OCI-LY1 (cell line): ENCODE data around the gene UBIAD1.

ENCODE experiments used
- H2AFZ ChIP-seq: fragments of 200-600 bp; sonication (generic), shearing (Covaris generic); 2 replicates; pipeline ENCODE4 v1.6.0; 2014; ENCODE audit warnings: antibody characterized with exemption, mild to moderate bottlenecking, low read length
- H3F3A ChIP-seq: fragments of 200-600 bp; sonication (generic), shearing (Covaris generic); 2 replicates; pipeline ENCODE4 v1.6.0; 2014; ENCODE audit warnings: mild to moderate bottlenecking, antibody characterized with exemption, low read length, moderate library complexity; ENCODE audit not compliant: insufficient read depth
- H3K27ac ChIP-seq: fragments of 200-600 bp; sonication (generic); 2 replicates; pipeline ENCODE4 v1.5.1; 2014; ENCODE audit warnings: low read length, mixed run types, mild to moderate bottlenecking, low read depth; ENCODE audit not compliant: poor library complexity, severe bottlenecking
- H3K27me3 ChIP-seq: fragments of 200-600 bp; sonication (generic); 2 replicates; pipeline ENCODE4 v1.6.0; 2014; ENCODE audit warnings: antibody characterized with exemption, mild to moderate bottlenecking, low read length, moderate library complexity; ENCODE audit not compliant: insufficient read depth
- H3K36me3 ChIP-seq: fragments of 200-600 bp; sonication (generic); 2 replicates; pipeline ENCODE4 v1.6.1; 2014; ENCODE audit warnings: mild to moderate bottlenecking, antibody characterized with exemption, low read length, moderate library complexity, mixed read lengths; ENCODE audit not compliant: insufficient read depth
- H3K4me1 ChIP-seq: fragments of 200-600 bp; sonication (generic); 2 replicates; pipeline ENCODE4 v1.5.1; 2014; ENCODE audit warnings: mild to moderate bottlenecking, low read length, moderate library complexity; ENCODE audit not compliant: insufficient read depth, severe bottlenecking
- H3K4me2 ChIP-seq: fragments of 200-600 bp; sonication (generic), shearing (Covaris generic); 2 replicates; pipeline ENCODE4 v1.6.1; 2014; ENCODE audit warnings: low read length
- H3K4me3 ChIP-seq: fragments of 200-600 bp; sonication (generic); 2 replicates; pipeline ENCODE4 v1.5.1; 2014; ENCODE audit warnings: low read length, low read depth, mild to moderate bottlenecking, mixed read lengths; ENCODE audit not compliant: poor library complexity, severe bottlenecking
- H3K79me2 ChIP-seq: fragments of 200-600 bp; shearing (Covaris generic); 2 replicates; pipeline ENCODE4 v1.6.1; 2016; ENCODE audit warnings: mixed run types, low read length, mixed read lengths; ENCODE audit not compliant: insufficient read depth
- H3K9ac ChIP-seq: fragments of 200-600 bp; sonication (generic), shearing (Covaris generic); 2 replicates; pipeline ENCODE4 v1.6.1; 2014; ENCODE audit warnings: mild to moderate bottlenecking, low read length, mixed read lengths
- H3K9me2 ChIP-seq: fragments of 200-600 bp; sonication (generic), shearing (Covaris generic); 2 replicates; pipeline ENCODE4 v1.6.1; 2014; ENCODE audit warnings: low read depth, mild to moderate bottlenecking, low read length, mixed read lengths
- H3K9me3 ChIP-seq: fragments of 200-600 bp; shearing (Covaris generic); 2 replicates; pipeline ENCODE4 v1.6.1; 2014; ENCODE audit warnings: low read length, mixed read lengths
- H4K20me1 ChIP-seq: fragments of 200-600 bp; sonication (generic), shearing (Covaris generic); 2 replicates; pipeline ENCODE4 v1.6.0; 2016; ENCODE audit warnings: mild to moderate bottlenecking, low read length; ENCODE audit not compliant: insufficient read depth
- EZH2 ChIP-seq: fragments of 200-600 bp; sonication (generic), shearing (Covaris generic); IDR thresholded peaks from 2 replicates; pipeline ENCODE4 v1.8.0; 2017; ENCODE audit warnings: borderline replicate concordance, mixed run types, mild to moderate bottlenecking, antibody characterized with exemption, low read length, moderate library complexity, mixed read lengths
- TF ChIP-seq, protein P1 (sequence below): fragments of 200-600 bp; sonication (generic), shearing (Covaris generic); IDR thresholded peaks from 2 replicates; pipeline ENCODE4 v1.5.1; 2017; ENCODE audit warnings: mild to moderate bottlenecking, antibody characterized with exemption, low read length, moderate library complexity, mixed read lengths

Gene UBIAD1

DNA sequence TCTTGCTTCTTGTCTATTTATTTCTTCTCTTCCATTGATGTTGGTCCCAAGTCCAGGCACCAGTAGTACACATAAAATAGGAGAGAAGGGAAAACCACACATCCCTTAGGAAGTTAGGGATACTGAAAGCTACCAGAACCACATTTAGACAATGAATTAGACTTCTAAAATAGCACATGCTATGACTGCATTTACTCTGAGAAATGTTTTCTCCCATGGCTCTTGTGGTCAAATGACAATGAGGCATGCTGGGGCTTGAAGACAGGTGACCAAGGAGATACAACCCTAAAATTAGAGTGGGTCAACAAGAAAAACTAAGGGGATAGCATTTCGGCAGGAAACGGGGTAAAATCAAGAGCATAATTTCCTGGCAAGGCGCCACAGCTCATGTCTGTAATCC is 27.8 kb upstream of the UBIAD1 start:
- Histone ChIP-seq H3K27me3 (no peaks in the 10 kb centered on the region), H2AFZ (no peak overlapping the region), H3K27ac (no peak overlapping the region), H3F3A (no peaks in the 10 kb centered on the region), H3K9me3 (no peaks in the 10 kb centered on the region), H3K4me1 (no peaks in the 10 kb centered on the region), H3K4me3 (no peak overlapping the region), H3K9me2 (no peaks in the 10 kb centered on the region), H3K36me3 (peaks cover 71% of the 10 kb centered on the region), H3K9ac (no peak overlapping the region), H3K4me2 (no peak overlapping the region), H4K20me1 (no peaks in the 10 kb centered on the region), H3K79me2 (no peaks in the 10 kb centered on the region)
- no peak for TF ChIP-seq EZH2
- TF ChIP-seq, protein P1, sequence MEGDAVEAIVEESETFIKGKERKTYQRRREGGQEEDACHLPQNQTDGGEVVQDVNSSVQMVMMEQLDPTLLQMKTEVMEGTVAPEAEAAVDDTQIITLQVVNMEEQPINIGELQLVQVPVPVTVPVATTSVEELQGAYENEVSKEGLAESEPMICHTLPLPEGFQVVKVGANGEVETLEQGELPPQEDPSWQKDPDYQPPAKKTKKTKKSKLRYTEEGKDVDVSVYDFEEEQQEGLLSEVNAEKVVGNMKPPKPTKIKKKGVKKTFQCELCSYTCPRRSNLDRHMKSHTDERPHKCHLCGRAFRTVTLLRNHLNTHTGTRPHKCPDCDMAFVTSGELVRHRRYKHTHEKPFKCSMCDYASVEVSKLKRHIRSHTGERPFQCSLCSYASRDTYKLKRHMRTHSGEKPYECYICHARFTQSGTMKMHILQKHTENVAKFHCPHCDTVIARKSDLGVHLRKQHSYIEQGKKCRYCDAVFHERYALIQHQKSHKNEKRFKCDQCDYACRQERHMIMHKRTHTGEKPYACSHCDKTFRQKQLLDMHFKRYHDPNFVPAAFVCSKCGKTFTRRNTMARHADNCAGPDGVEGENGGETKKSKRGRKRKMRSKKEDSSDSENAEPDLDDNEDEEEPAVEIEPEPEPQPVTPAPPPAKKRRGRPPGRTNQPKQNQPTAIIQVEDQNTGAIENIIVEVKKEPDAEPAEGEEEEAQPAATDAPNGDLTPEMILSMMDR = no peak

DNA sequence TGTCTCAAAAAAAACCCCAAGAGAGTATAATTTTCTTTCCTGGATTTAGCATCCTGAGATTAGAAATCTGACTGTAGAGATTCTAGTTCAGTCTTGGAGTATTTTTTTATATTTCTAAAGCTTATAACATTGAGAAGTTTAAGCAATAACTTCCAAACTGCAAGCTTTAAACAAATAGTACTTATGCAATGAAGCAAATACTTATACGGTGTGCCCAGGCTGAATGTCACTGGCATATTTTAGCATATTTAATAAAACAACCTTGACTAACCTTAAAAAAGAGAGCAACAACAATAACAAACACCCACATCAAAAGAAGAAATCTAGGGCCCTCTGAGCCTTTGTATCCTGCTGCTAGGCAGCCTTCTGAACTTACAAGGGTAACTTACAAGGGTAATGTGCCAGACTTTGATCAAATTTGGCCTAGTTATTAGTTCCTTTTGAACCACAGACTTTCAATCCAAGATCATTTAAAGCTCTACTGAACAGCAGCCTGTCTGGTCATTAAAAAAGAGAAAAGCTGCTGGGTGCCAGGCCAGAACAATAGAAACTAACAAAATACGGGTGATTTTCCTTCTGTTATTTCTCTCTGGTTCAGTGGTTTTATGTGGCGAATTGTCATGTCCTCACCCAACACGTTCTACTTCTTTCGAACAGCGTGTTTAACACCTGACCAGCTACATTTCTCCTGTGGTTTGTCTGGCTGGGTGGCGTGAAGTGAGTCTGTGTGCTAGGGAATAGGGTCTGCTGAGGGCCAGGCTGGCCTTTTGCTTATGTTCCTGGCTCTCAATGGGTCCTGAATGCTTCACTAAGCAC is 26.9 kb upstream of the UBIAD1 start:
- no peak overlapping the region for H3K4me3 ChIP-seq
- no peak overlapping the region for H3K4me2 ChIP-seq
- no peaks in the 10 kb centered on the region for H3K79me2 ChIP-seq
- H4K20me1 ChIP-seq = no peaks in the 10 kb centered on the region
- H3K9ac ChIP-seq = no peak overlapping the region
- no peak for TF ChIP-seq EZH2
- TF ChIP-seq, protein P1 = no peak
- no peaks in the 10 kb centered on the region for H3K4me1 ChIP-seq
- no peaks in the 10 kb centered on the region for H3F3A ChIP-seq
- H3K9me2 ChIP-seq = no peaks in the 10 kb centered on the region
- no peaks in the 10 kb centered on the region for H3K27me3 ChIP-seq
- peaks cover 71% of the 10 kb centered on the region for H3K36me3 ChIP-seq
- H3K9me3 ChIP-seq = no peaks in the 10 kb centered on the region
- H3K27ac ChIP-seq = no peak overlapping the region
- no peak overlapping the region for H2AFZ ChIP-seq

DNA sequence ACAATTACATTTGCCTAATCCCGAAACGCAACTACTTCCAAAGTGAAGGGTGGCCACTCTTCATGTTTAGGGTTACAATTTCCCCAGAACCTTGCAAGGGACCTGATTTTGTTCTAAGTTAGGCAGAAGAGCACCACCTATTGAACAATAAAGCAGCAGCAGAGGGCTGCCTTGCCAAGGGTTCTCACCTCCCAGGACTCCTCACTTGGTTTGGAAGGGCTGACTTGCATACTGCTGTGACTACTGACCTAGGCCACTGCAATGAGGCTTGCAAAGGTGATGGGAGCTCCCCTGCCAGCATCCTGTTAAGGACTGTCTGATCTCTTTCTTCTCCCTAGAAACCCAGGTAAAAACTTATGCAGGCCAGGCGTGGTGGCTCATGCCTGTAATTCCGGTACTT is 24.8 kb upstream of the UBIAD1 start:
- H3K9ac ChIP-seq = no peak overlapping the region
- no peaks in the 10 kb centered on the region for H3K9me3 ChIP-seq
- no peaks in the 10 kb centered on the region for H4K20me1 ChIP-seq
- TF ChIP-seq, protein P1 = 0 out of 2 replicates have a peak, but pooled peaks have one; percentile 8
- TF ChIP-seq EZH2 = no peak
- no peak overlapping the region for H3K4me2 ChIP-seq
- no peak overlapping the region for H3K27ac ChIP-seq
- no peaks in the 10 kb centered on the region for H3F3A ChIP-seq
- H3K27me3 ChIP-seq = no peaks in the 10 kb centered on the region
- no peaks in the 10 kb centered on the region for H3K4me1 ChIP-seq
- H3K79me2 ChIP-seq = no peaks in the 10 kb centered on the region
- peaks cover 73% of the 10 kb centered on the region for H3K36me3 ChIP-seq
- H3K9me2 ChIP-seq = no peaks in the 10 kb centered on the region
- H3K4me3 ChIP-seq = no peak overlapping the region
- H2AFZ ChIP-seq = no peak overlapping the region
